PFSK-1 (cell line): ENCODE measurements around the gene MPIG6B.

Source experiments
- FOXP2 ChIP-seq: optimal IDR thresholded peaks from 2 replicates; pipeline ENCODE3; 2011; ENCODE audit warnings: borderline replicate concordance, control low read depth, inconsistent platforms; ENCODE audit not compliant: insufficient read depth; ENCODE audit errors: extremely low read length, extremely low read depth
- POLR2AphosphoS5 ChIP-seq: IDR thresholded peaks from 2 replicates; pipeline ENCODE4 v1.6.1; 2012; ENCODE audit warnings: low read depth, mild to moderate bottlenecking, control low read depth, low read length, moderate library complexity
- REST ChIP-seq, 2 experiments: IDR thresholded peaks; 2 replicates each; pipeline versions ENCODE4 v1.6.1 to v1.8.0; 2011 to 2012; ENCODE audit warnings: low read depth in 2 of 2, low read length in 2 of 2, control low read depth in 1 of 2, inconsistent platforms in 1 of 2, mild to moderate bottlenecking in 1 of 2, moderate library complexity in 1 of 2; ENCODE audit not compliant: insufficient read depth in 1 of 2
- SIN3A ChIP-seq: IDR thresholded peaks from 2 replicates; pipeline ENCODE4 v1.6.1; 2012; ENCODE audit warnings: mild to moderate bottlenecking, low read length, moderate library complexity, borderline replicate concordance; ENCODE audit not compliant: insufficient read depth
- TAF1 ChIP-seq: IDR thresholded peaks from 2 replicates; pipeline ENCODE4 v1.6.1; 2012; ENCODE audit warnings: low read length, control low read depth, borderline replicate concordance; ENCODE audit not compliant: insufficient read depth

Gene MPIG6B

GRCh38 chr6:31749301-31750036 lies 26.3 kb downstream of the MPIG6B start:
- TF ChIP-seq POLR2AphosphoS5 (0 out of 2 replicates have a peak, but pooled peaks have one; percentile 7), TAF1 (no peak), FOXP2 (no peak)

GRCh38 chr6:31750411-31751022 lies 27.3 kb downstream of the MPIG6B start:
- 0 out of 2 replicates have a peak, but pooled peaks have one; percentile 4 for TF ChIP-seq POLR2AphosphoS5
- TF ChIP-seq FOXP2: no peak

GRCh38 chr6:31752739-31753319 lies 29.7 kb downstream of the MPIG6B start:
- TF ChIP-seq REST (IDR thresholded peaks at IDR 0.05; ENCODE audit: insufficient read depth in 1 of 2, low read depth in 2 of 2, low read length in 2 of 2): no peak
- TF ChIP-seq POLR2AphosphoS5: no peak; the same call in 1 of the 2 replicates
- no peak for TF ChIP-seq SIN3A
- no peak for TF ChIP-seq FOXP2
- TF ChIP-seq TAF1: no peak

GRCh38 chr6:31758281-31758680 lies 35.1 kb downstream of the MPIG6B start:
- TF ChIP-seq POLR2AphosphoS5 (no peak), SIN3A (no peak), TAF1 (no peak), REST (IDR thresholded peaks at IDR 0.05; ENCODE audit: insufficient read depth in 1 of 2, low read depth in 2 of 2, low read length in 2 of 2) (no peak), FOXP2 (no peak)

- no peak for TF ChIP-seq TAF1
- TF ChIP-seq POLR2AphosphoS5: no peak
- no peak for TF ChIP-seq REST (IDR thresholded peaks at IDR 0.05; ENCODE audit: insufficient read depth in 1 of 2, low read depth in 2 of 2, low read length in 2 of 2)
- TF ChIP-seq FOXP2: no peak
- TF ChIP-seq SIN3A: no peak
Observed at GRCh38 chr6:31760790-31761189, 37.6 kb downstream of the MPIG6B start.

GRCh38 chr6:31761343-31761742 lies 38.2 kb downstream of the MPIG6B start:
- TF ChIP-seq SIN3A (no peak), TAF1 (no peak), FOXP2 (no peak), REST (IDR thresholded peaks at IDR 0.05; ENCODE audit: insufficient read depth in 1 of 2, low read depth in 2 of 2, low read length in 2 of 2) (no peak), POLR2AphosphoS5 (no peak)
